GM11168 (cell line): ENCODE measurements around the gene XRCC4.
"Not testable (repeated sequence)": the region's sequence is repeated elsewhere in the genome, so short reads cannot be mapped to it uniquely, and the experiment has no call there.

Experiments
- in situ Hi-C: fragments of 300-500 bp; cut with MboI; formaldehyde crosslinking; loops from one replicate; pipeline ENCODE4 v1.12.0; 2022; ENCODE audit warnings: low sequenced_read_pairs; ENCODE audit not compliant: unreplicated experiment

Gene XRCC4

DNA sequence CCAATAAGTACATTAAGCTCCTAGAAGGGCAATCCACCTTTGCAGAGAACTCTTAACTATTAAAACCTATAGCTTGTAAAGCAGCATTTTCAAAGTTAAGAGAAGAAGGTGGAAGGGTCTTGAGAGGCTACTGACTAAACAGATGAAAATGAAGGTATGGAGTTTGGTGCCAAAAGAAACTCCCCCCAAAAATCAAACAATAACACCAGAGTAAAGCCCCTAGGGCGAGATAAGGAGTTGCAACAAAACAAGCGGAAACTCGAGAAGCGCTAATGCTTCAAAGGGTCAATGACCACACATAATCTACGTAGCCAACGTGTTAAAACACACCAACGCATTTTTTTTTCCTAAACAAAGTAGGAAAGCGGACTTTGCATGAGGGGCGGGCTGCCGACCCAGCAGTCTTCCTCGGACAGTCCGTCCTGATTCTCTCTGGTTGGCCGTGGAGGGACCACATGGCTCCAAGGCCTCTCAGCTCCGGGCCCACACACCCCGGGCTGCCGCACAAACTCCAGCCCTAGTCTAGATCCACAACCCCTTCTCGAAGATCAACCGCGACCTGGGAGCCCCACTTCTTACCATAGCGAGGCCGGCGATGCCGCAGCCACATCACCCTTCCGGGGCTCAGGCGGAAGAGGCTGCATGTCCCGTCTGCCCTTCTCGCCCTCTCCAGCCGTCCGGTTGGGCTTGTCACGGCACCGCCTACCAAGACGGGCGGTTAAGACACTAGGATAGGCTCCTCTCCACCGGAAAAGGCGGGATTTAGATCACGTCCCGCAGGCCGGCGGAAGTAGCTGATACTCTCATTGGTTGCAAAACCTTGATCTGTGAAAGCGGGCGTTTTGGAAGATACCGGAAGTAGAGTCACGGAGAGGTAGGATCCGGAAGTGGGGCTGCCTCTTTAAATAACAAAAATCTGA lies at the start of gene XRCC4, which contains the start of gene TMEM167A:
XRCC4 (plus strand) TSS at position 806 of the 920 bp plus-strand sequence. CDS start 27,373 bp downstream, outside the sequence.
TMEM167A (minus strand) TSS at position 653 of the 920 bp plus-strand sequence; CDS start at position 582, 71 bp downstream.
- in situ Hi-C loops = no loop called here

DNA sequence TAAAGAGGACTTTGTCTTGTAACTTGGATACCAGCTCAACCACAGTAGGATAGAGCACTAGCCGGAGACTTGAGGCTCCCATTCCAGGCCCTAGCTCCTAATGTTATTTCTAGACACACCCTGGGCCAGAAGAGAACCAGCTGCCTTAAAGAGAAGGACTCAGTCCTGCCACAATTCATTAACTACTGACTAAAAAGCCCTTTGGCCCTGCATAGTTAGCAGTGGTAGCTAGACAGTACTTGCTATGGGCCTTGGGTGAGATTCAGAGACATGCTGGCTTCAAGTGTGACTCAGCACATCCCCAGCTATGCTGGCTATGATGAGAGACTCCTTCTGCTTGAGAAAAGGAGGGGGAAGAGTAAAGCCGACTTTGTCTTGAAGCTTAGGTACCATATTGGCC lies 47.4 kb upstream of the XRCC4 start:
- in situ Hi-C loops = no loop called here

DNA sequence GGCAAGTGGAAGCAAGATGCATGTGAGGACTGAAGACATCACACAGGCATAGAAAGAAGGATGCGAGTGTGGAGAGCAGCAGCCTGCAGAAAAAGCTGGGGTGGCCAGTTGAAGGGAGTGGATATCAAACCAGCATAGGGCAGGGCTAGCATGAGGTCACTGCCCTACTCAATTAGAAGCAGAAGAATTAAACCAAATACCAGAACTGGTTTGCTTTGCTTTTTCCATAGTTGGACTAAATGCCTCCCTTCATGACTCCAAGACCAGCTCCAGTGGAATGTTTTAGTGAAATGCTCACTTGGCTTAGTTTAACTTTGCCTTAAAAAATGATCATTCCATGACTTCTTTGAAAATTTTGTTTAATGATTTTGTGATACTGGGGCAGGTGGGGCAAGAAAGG lies 46.0 kb upstream of the XRCC4 start:
- in situ Hi-C loops = no loop called here

DNA sequence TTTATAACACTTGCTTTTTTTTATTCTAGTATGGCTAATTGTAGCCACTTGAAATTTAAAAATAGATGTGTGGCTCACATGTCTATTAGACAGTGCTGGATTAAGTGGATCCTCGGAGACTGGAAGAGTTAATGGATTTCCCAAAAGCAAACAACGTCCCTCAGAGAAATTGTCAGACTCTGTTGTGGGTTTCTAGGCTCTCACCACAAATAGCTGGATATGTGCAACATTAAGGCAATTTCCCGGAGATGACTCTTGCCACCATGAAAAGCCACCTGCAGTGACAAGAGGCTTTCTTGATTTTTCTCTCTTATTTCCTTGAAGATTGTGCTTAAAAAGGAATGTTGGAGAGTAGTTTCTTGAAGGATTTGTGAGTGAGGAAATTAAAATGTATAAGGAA lies 43.3 kb upstream of the XRCC4 start:
- in situ Hi-C loops = no loop called here

DNA sequence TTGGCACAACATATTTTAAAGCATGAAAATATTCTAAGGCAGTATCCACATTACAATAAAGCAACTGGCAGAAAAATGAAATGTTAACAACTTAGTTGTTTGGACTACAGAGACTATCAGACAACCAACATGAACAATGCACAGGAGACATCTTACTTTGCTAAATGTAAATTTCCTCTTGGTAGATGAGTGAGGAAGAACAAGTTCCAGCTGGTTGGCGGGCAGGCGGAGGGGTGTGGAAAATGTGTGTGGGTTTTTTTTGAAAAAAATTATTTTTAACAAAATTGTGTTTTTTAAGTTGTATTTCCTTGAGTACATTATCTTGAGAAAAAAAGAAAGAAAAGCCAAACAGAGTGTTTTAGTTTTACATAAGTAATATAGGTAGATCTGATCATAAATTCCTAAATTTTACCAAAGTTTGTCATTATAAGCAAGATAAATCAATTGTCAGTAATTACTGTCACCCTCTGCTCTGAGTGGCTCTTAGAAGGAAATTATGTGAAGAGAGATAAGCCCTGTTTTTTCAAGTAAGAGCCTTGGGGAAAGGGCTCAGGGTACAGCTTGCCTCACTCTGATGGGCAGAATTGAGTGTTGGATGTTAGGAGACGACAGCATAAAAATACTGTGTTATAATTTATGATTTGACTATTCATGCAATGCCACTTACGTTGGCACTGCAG lies 42.7 kb upstream of the XRCC4 start:
- in situ Hi-C loops = no loop called here

DNA sequence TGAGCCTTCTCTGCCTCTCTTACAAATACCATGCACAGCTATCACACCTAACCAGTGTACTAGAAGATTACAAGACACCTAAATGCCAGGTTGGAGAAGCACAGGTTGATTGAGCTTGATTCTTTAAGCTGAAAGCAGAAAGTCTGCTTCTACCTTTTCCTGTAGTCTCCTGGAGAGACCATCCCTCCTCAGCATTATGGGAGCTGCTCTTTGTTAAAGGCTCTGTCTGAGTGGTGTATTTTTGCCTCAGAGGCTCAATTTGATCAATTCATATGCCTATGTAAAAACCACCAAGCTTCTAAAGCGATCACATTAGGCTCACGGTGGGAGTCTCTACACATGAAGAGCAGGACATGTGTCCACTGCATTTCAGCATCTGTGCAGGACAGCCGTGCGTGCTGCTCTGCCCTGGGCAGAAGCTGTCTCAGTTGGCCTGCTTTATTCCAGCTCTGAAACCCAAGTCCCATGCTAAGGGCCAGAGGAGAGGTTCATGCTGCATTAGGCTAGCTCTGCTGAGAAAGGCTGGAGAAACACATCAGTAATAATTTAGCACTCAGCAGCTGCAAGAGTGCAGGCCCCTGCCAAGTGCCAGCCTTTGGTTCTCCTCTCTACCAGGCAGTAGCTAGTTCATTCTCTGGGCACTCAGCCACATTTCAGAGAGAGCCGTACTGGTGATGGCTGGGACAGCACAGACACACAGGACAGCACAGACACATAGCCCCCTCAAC lies 41.8 kb upstream of the XRCC4 start:
- in situ Hi-C loops = no loop called here

DNA sequence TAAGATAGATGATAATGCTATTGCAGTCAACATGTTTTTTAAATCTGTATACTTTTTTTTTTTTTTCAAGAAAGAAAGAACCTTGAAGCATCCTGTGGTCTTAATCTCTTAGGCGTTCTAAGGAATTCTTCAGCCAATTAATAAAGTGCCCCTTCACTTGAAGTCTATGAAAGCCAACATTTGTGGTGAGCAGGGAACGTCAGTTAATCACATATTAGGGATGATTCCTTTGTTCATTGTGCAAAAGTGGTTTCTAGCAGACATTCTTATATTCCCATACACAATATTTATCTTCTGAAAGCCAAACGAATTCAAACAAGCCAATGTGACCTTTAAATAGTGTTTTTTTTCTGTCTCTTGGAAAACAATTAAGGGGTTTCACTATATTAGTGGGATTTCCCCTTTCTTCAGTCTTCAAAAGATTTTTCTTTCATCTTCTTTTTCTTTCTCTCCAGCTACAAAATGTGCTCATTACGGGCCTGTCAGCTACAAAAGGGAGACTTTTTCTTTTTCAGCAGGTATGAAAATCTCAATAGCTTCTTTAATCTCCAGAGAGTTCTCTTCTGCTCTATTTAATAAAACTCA lies 40.3 kb upstream of the XRCC4 start:
- in situ Hi-C loops = no loop called here

DNA sequence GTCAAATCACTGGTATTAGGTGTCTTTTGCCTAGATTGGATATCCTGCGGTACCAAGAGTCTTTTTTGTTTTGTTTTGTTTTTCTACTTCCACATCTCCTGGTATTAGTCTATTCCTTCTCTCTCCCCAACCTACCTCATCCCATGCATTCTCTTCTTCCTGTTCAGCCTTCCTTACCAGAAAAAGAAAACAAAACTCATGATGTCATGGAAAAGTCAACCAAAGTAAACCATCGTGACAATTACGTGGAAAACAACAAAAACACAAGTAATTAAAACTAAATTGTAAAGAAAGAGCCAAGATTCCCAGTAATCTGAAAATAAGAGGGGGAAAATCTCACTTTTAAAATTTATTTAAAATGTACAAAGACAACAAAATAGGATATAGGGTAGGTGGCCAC lies 38.4 kb upstream of the XRCC4 start:
- in situ Hi-C loops = no loop called here

DNA sequence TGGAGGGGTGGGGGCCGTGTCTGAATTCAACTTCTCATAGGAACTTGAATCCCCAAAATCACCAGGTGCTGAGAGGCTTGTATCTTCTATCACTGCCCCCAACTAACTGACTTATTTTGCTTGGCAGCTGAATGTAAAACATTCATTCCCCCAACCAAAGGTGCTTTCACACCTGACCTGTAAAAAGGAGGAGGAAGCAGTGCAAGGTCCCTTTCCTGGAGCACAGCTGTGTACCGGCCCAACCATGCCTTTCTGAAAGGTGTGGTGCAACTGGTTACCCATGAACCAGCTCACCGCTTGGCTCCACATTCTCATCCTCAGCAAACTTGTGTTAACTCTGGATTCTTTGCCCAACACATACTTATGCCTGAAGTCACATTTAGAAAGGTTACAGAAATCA lies 34.8 kb upstream of the XRCC4 start:
- in situ Hi-C loops = no loop called here

DNA sequence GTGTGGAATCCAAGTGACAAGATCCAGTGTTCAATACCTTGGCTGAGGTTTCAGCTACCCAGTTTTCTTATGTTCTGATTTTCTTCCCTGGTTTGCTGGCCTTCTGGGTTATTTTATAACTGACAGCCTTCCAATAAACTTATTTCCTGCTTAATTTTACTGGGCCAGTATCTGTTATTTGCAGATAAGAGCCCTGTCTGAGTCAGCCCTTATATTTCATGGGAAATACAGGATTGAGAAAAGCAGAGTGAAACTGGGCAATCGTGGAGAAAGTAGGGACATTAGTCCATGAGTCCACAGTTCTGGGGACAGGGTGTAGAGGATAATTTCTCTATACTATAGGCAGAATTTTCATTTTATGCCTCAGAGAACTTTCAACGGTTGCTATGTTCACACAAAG lies 32.4 kb upstream of the XRCC4 start:
- in situ Hi-C loops = no loop called here

DNA sequence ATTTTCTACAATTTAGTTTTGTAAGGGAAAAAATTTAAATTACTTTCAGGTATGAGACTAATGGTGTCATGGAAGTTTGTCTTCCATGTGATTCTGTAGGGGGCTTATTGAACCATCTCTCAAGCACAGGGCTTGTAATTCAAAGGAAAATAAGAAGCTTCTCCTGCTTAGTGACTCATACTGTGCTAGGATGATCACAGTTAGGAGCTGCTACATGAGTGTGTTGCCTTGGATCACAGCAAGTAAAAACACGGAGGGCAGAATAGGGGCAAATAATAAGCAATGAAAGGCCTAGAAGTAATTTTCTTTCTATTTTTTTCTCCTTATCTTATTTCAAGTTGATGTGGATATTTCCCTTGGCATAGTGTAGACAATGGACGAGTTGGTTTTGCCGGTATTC lies 29.1 kb upstream of the XRCC4 start:
- in situ Hi-C loops = no loop called here

DNA sequence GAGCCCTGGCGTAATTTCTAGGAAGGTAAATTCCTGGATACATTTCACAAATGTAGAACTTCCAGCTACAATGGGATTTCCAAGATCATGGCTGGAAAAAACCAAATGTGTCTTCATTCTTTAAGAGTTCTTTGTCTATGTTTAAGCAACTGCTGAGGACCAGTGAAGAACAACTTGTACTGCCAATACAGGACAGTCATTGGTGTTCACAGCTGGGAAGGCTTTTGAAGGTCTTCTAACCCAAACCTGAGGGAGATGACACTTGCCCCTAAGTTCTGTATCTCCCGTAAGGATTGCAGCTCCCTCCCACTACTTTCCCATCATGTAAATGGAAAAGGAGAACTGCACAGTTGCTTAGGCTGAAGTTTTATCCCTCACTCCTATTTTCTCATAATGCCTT lies 28.5 kb upstream of the XRCC4 start:
- in situ Hi-C loops = no loop called here

DNA sequence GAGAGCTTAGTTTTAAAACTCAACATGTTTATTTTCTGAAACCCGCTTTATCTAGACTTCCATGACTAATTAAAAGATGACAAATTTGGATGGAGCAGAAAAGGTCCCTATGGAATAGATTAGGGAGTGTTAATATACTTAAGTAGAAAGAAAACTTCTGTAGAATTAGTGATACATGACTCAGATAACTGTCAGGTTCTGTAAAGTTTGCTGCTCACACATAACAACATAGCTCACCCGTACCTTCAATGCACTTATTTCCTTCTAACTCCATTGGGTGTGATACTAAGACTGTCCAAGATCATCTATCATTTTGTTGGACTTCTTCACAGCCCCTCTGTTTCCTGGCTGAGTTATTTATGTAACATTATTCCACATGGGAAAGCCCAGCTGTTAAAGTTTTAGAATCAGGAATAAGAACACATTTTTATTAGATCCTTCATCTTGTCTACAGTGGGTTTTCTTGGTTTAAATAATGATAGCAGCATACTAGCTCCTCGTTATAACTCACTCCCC lies 27.9 kb upstream of the XRCC4 start:
- in situ Hi-C loops = no loop called here

DNA sequence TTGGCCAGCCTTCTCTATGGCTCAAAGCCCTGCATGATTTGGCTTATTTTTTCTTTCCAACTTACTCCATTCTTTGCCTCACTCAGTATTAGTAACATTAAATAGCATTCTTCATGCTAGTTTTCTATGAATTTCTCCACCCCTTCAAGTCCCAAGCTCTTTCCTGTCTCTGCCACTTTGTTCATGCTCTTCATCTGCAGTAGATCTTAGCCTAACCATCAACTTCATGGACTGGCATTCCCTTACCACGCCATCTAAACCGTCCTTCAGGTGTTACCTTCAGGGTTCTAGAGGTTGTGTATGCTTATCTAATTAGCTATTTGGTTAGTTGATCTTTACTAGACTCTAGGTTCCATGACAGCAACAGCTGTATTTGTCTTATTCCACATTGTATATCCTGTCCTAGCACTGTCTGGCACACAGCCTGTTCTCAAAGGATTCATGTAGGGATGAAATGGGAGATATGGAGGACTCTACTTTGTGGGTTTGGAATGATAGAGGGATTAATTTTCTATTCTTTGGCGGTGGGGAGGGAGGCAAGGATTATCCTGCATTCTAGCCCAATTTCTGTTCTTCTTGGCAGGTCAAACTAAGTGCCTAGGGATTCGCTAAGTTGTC lies 26.5 kb upstream of the XRCC4 start:
- in situ Hi-C loops = no loop called here

DNA sequence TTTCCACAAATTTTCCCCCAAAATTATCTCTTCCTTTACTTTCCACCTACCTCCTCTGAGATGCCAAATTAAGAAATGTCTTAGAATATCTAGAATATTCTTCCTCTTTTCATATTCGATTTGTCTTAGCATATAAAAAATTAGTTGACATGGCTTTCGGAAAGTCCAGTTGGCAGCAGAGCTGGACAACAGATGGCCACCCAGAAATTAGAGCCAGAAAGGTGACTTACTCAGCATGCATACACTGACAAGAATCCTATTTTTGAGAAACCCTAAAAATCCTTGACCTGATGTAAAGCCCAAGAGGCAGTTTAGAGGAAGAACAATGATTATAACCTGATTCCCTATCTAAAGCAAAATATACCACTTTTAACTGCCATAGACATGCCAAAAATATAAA lies 22.2 kb upstream of the XRCC4 start:
- in situ Hi-C loops = no loop called here

DNA sequence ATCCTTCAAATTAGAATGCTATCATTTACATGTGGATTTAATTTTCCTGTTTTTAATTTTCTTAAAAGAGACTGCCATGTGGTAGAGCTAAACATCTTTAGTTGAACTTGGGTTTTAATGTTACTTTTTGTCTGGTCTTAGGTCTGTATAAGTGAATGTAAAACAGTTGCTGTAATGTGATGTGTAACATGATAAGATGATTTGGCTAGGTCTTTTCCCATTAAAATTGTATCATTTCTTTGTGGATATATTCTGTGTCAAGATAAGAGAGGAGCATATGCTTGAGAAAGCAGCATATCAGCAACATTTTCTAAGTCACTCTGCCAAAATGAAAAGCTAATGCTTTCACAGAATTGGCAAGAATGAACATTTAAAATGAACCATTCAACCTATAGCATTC lies 18.6 kb upstream of the XRCC4 start:
- in situ Hi-C loops = no loop called here

DNA sequence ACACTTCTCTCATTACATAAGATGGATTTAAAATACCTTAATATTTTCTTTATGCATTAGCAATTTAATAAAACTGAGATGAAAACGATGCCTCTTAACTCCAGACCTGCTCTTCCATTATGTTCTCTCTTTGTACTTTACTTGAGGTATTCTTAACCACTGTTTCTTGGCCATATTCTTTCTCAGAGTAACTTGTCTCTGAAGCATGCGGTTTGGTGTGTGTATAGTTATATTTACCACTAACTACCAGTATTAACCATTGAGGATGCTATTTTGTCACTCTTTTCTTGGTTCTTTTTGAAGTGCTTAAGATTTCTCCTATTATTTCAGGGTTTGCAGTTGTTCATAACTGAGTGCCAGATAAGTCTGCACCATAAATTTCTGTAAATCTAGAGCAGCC lies 18.0 kb upstream of the XRCC4 start:
- in situ Hi-C loops = no loop called here

DNA sequence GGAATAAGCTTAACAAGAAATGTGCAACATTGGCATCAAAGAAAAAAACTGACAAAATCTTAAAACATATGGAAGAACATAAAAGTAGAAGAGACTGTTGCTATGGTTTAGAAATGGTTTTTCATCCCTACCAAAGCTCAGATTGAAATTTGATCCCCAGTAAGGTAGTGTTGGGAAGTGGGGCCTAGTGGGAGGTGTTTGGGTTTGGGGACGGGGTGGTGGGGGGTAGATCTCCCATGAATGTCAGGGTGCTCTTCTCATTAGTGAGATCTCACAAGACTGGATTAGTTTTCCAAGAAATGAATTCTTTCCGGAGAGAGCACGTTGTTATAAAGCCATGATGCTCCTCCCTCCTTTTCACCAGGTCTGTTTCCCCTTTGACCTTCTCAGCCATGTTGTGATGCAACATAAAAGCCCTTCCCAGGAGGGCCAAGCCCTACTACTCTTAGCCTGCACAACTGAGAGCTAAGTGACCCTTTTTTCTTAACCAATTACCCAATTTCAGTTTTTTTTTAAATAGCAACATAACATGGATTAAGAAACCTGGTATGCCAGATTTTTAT lies 10.7 kb upstream of the XRCC4 start:
- in situ Hi-C loops = no loop called here

DNA sequence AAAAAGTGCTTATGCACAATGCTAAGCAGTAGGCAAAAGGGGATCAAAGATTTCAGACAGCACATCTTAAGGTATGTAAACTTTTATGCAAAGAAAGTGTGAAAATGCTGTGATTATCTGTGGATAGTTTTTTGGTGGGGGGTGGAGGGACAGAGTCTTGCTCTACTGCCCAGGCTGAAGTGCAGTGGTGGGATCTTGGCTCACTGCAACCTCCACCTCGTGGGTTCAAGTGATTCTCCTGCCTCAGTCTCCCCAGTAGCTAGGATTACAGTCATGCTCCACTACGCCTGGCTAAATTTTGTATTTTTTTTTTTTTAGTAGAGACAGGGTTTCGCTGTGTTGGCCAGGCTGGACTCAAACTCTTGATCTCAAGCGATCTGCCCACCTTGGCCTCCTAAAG lies 10.0 kb upstream of the XRCC4 start:
- in situ Hi-C loops = not testable (repeated sequence)
